ENCODE results near the gene MFAP3. TPM values are rescaled to one million over a fixed set of nuclear protein-coding genes. Genes with fewer than 3 reads are reported as not detected.

MFAP3 gene
- total RNA-seq, 1 donor from 2014 or later = 31.1 TPM

- intact Hi-C loops (cut with DNase I) = no loop called here
- DNase-seq = no peak
- no peak for TF ChIP-seq CTCF (IDR thresholded peaks at IDR 0.05)
- no peak for ATAC-seq
- no peak overlapping the region for H3K4me3 ChIP-seq
- no peaks in the 10 kb centered on the region for H3K36me3 ChIP-seq
- H3K27ac ChIP-seq = no peak overlapping the region
- no peaks in the 10 kb centered on the region for H3K27me3 ChIP-seq (ENCODE audit: low read depth)
- peaks cover 12% of the 10 kb centered on the region for H3K4me1 ChIP-seq
- no peaks in the 10 kb centered on the region for H3K9me3 ChIP-seq
These were observed 51.9 kb downstream of the MFAP3 start for GRCh38 chr5:154090656-154091055.

DNA sequence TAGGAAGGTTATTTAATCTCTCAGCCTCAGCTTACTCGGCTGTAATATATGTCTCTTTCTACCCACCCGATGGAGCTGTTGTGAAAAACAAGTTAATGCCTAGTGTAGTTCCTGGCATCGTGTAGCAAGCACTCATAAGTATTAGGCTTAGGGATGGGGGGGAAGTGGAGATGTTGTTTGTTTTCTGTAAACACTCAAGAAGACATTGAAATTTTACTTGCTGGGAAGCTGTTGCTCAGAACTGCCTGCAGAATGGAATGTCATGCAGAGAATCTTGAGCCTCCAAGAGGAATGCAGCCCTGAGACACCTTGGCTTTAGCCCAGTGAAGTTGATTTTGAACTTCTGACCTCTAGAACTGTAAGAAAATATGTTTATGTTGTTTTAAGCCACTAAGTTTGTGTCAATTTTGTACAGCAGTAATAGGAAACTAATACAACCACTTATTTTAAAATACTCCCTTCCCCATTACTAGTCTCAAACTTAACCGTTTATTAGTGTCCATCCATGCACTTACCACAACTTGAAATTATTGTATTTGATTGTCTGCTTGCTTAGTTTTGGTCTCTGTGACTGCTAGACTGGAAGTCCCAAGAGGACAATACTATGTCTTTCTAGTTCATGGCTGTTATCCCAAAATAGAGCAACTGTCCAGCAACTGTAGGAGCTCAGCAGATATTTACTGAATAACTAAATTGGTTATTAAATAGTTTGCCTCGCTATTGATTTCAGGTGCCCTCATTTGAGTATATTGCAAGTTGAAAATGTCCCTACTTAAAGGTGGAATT lies 53.8 kb downstream of the MFAP3 start:
- DNase-seq = no peak
- no peak overlapping the region for H3K4me3 ChIP-seq

GRCh38 chr5:154093142-154093532 lies 54.4 kb downstream of the MFAP3 start:
- intact Hi-C loops (cut with DNase I) = no loop called here

More for the DNA sequence above, 53.8 kb downstream of the MFAP3 start:
- intact Hi-C loops (cut with DNase I) = no loop called here
- ATAC-seq = peak; percentile 64 to 77
- no peak for TF ChIP-seq CTCF (IDR thresholded peaks at IDR 0.05)
- H3K9me3 ChIP-seq = no peaks in the 10 kb centered on the region
- H3K36me3 ChIP-seq = no peaks in the 10 kb centered on the region
- peaks cover 12% of the 10 kb centered on the region for H3K4me1 ChIP-seq
- no peak overlapping the region for H3K27ac ChIP-seq
- H3K27me3 ChIP-seq (ENCODE audit: low read depth) = no peaks in the 10 kb centered on the region

DNA sequence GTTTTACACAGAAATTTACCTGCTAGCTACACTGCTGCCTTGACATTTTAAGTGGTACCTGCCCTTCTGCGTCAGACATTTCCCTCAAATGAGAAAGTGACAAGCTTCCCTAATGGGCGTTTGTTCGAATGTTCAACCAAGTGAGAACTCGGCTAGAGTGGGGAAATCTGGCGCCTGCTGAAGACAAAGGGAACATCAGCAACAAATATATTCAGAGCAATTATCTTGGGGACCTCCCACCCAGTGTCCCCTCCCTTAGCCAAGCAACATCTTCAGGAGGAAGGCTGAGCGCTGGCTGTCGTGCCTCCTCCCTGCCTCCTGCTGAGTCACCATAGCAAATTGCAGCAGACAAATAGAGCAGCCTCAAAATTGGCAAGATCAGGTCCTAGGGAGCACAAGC lies 57.1 kb downstream of the MFAP3 start:
- intact Hi-C loops (cut with DNase I) = no loop called here
- no peak overlapping the region for H3K4me3 ChIP-seq
- ATAC-seq (no peak), DNase-seq (no peak)
- H3K36me3 ChIP-seq = no peaks in the 10 kb centered on the region
- TF ChIP-seq CTCF (IDR thresholded peaks at IDR 0.05) = no peak
- no peaks in the 10 kb centered on the region for H3K9me3 ChIP-seq
- H3K27me3 ChIP-seq (ENCODE audit: low read depth) = no peaks in the 10 kb centered on the region
- no peak overlapping the region for H3K27ac ChIP-seq
- peaks cover 12% of the 10 kb centered on the region for H3K4me1 ChIP-seq

More at GRCh38 chr5:154093142-154093532, 54.4 kb downstream of the MFAP3 start:
- ATAC-seq = no peak
- Histone ChIP-seq H3K27ac (no peak overlapping the region), H3K36me3 (no peaks in the 10 kb centered on the region), H3K4me3 (no peak overlapping the region), H3K9me3 (no peaks in the 10 kb centered on the region), H3K27me3 (ENCODE audit: low read depth) (no peaks in the 10 kb centered on the region), H3K4me1 (peaks cover 12% of the 10 kb centered on the region)
- TF ChIP-seq CTCF (IDR thresholded peaks at IDR 0.05) = no peak
- no peak for DNase-seq

DNA sequence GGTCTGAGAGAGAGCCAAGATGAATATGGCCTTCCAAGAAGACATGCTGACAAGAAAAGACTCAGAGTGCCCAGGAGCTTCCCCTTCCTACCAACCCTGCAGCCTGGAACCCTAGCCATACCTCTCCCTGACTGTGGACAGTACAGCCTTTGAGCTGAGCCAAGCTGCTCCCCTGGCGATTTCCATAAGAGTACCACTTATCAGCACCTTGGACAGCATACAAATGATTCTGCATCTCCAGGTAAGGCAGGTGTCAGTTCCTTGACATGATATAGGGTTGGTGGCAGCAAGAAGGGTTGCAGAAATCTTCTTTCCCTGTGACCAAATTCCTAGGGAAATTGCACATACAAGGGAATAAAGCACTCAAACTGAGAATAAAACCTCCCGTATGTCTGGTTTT lies 58.3 kb downstream of the MFAP3 start:
- H3K4me1 ChIP-seq = peaks cover 4% of the 10 kb centered on the region
- intact Hi-C loops (cut with DNase I) = no loop called here
- DNase-seq (no peak), ATAC-seq (no peak)
- no peaks in the 10 kb centered on the region for H3K27me3 ChIP-seq (ENCODE audit: low read depth)
- H3K27ac ChIP-seq = no peak overlapping the region
- TF ChIP-seq CTCF (IDR thresholded peaks at IDR 0.05) = no peak
- H3K36me3 ChIP-seq = no peaks in the 10 kb centered on the region
- no peaks in the 10 kb centered on the region for H3K9me3 ChIP-seq
- H3K4me3 ChIP-seq = no peak overlapping the region

All from lower lobe of right lung (tissue), 2 donors.